DMS153 (cell line): ENCODE data around the gene XPNPEP2.

ENCODE experiments used
- DNase-seq: peaks from one replicate; lab custom pipeline; 2025; lab: John Stamatoyannopoulos, UW

XPNPEP2 gene

GRCh38 chrX:129800186-129800585 is 61.4 kb downstream of the XPNPEP2 start:
- DNase-seq: no peak

GRCh38 chrX:129802863-129803262 is 64.1 kb downstream of the XPNPEP2 start:
- no peak for DNase-seq

- no peak for DNase-seq
These were observed 66.0 kb downstream of the XPNPEP2 start for GRCh38 chrX:129804806-129805205.

DNA sequence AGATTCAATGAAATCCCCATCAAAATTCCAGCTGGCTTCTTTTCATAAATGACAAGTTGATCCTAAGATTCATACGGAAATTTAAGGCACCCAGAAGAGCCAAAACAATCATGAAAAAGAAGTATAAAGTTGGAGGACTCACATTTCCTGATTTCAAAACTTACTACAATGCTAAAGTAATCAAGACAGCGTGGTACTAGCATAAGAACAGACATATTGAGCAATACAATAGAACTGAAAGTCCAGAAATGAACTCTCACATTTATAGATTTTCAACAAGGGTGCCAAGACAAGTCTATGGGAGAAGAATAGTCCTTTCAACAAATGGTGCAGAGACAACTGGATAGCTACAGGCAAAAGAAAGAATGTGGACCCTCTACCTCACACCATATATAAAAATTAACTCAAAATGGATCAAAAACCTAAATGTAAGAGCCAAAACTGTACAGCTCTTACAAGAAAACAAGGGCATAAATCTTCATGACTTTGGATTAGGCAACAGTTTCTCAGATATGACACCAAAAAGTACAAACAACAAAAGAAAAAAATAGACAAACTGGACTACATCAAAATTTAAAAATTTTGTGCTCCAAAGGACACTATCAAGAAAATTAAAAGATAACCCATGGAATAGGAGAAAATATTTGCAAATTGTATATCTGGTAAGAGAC is 69.5 kb downstream of the XPNPEP2 start:
- DNase-seq: no peak

- no peak for DNase-seq
These were observed 70.3 kb downstream of the XPNPEP2 start for GRCh38 chrX:129808829-129809796.

DNA sequence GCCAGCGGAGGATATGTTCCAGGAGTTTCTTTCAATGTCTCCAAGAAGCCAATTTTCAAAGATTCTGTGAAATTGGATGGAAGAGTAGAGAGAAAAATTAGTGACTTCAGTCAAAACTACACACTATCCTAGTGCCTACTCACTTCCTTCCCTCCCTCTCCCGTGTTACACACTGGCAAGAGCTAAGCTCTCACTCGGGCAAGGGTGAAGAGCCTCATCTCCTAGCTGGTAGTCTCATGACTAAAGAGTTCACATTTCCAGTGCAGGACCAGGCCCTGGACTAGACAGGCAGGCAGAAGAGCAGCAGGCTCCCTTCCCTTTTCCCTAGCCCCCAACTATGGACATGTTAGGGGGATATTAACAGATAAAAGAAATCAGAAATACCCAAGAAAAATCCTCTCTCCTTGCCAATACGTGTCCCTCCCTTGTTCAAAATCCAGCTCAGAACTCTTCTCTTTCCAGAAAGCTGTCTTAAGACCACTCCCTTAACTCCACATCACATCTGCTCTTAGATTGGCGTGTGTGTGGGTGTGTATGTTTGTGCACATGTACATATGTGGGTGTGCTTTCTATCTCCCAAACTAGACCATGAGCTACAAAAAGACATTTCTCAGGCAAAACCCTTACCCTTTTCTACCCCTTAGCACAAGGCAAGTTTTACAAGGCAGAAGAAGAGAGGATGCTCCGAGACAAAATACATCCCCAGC is 75.0 kb downstream of the XPNPEP2 start:
- DNase-seq: no peak

- DNase-seq: no peak
These were observed 79.3 kb downstream of the XPNPEP2 start for GRCh38 chrX:129818123-129818522.
